Epithelial cell of proximal tubule (primary cell): ENCODE results near the gene ORC2. TPM values are rescaled to one million over a fixed set of nuclear protein-coding genes. Genes with fewer than 3 reads are reported as not detected.
"Not testable (repeated sequence)": the region's sequence is repeated elsewhere in the genome, so short reads cannot be mapped to it uniquely, and the experiment has no call there.

Experiments
- DNase-seq: peaks from one replicate; pipeline ENCODE4 v3.0.0-alpha.2; 2011; ENCODE audit warnings: low read depth
- H3K4me3 ChIP-seq: 2 replicates; pipeline ENCODE4 v1.5.1; 2011; ENCODE audit warnings: low read depth, mild to moderate bottlenecking, low read length
- total RNA-seq: library from RNA; depleted of rRNA; stranded (reverse); fragments of >200 nt; gene quantifications from 2 replicates; pipeline ENCODE4 v1.2.3, GENCODE V29; 2015
- TF ChIP-seq, protein P1 (sequence below): conservative IDR thresholded peaks from 2 replicates; pipeline ENCODE4 v1.5.1; 2012; ENCODE audit warnings: low read depth, mild to moderate bottlenecking, low read length

ORC2 gene
- total RNA-seq, 1 donor from 2014 or later: 16.8 TPM

GRCh38 chr2:200964498-200964897 lies 1.0 kb upstream of the ORC2 start:
- no peak for DNase-seq
- TF ChIP-seq, protein P1, sequence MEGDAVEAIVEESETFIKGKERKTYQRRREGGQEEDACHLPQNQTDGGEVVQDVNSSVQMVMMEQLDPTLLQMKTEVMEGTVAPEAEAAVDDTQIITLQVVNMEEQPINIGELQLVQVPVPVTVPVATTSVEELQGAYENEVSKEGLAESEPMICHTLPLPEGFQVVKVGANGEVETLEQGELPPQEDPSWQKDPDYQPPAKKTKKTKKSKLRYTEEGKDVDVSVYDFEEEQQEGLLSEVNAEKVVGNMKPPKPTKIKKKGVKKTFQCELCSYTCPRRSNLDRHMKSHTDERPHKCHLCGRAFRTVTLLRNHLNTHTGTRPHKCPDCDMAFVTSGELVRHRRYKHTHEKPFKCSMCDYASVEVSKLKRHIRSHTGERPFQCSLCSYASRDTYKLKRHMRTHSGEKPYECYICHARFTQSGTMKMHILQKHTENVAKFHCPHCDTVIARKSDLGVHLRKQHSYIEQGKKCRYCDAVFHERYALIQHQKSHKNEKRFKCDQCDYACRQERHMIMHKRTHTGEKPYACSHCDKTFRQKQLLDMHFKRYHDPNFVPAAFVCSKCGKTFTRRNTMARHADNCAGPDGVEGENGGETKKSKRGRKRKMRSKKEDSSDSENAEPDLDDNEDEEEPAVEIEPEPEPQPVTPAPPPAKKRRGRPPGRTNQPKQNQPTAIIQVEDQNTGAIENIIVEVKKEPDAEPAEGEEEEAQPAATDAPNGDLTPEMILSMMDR: no peak
- peak overlapping the region; percentile 91 for H3K4me3 ChIP-seq

DNA sequence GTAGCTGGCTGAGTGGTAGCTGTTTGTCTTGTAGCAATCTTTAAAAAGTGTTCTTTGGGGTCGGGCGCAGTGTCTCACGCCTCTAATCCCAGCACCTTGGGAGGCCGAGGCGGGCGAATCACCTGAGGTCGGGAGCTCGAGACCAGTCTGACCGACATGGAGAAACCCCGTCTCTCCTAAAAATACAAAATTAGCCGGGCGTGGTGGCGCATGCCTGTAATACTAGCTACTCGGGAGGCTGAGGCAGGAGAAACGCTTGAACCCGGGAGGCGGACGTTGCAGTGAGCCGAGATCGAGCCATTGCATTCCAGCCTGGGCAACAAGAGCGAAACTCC lies 425 bp upstream of the ORC2 start:
- not testable (repeated sequence) for DNase-seq
- H3K4me3 ChIP-seq: peak overlapping the region; percentile 91

GRCh38 chr2:200962811-200963123 lies 693 bp downstream of the ORC2 start:
- TF ChIP-seq, protein P1: no peak
- peak overlapping the region; percentile 91 for H3K4me3 ChIP-seq
- no peak for DNase-seq

DNA sequence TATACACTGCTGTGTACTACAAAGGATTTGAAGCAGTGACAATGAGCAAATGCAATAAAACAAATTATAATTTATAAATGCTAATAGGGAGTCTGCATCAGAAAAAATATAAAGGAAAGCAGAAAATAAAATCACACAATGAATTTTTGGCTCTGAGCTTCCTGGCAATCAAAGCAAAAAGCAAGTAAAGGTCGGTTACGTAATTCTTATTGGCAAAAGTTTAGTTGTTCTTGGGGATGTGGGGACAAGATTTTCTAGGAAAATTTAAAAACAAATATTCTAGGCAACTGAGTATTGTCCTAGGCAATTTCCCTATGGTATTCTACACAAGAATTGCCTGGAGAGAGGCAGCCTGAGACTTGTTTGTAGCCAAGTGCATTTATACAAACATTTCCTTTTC lies 1.8 kb downstream of the ORC2 start:
- no peak for DNase-seq
- TF ChIP-seq, protein P1: no peak
- H3K4me3 ChIP-seq: no peak overlapping the region

GRCh38 chr2:200950378-200950777 lies 13.1 kb downstream of the ORC2 start:
- H3K4me3 ChIP-seq: no peak overlapping the region
- DNase-seq: no peak
- TF ChIP-seq, protein P1: no peak

GRCh38 chr2:200945395-200945729 lies 18.1 kb downstream of the ORC2 start:
- no peak for DNase-seq
- H3K4me3 ChIP-seq: no peak overlapping the region
- TF ChIP-seq, protein P1: no peak

GRCh38 chr2:200944467-200945394 lies 18.7 kb downstream of the ORC2 start:
- TF ChIP-seq, protein P1: no peak
- DNase-seq: no peak

More at GRCh38 chr2:200944467-200945394, 18.7 kb downstream of the ORC2 start:
- no peak overlapping the region for H3K4me3 ChIP-seq
